Activated effector memory CD4-positive, alpha-beta T cell treated with anti-CD3 and anti-CD28 coated beads, Interleukin-2, amount 50 U/mL, for 16 hours (primary cell): ENCODE data around the gene SYNC.
A peak's percentile ranks its signal among the peaks of the same experiment; 100 is the strongest.
"Not testable (repeated sequence)": the region's sequence is repeated elsewhere in the genome, so short reads cannot be mapped to it uniquely, and the experiment has no call there.

ENCODE experiments used
- DNase-seq: peaks from one replicate; pipeline ENCODE4 v3.0.0-alpha.2; 2020

Gene SYNC

DNA sequence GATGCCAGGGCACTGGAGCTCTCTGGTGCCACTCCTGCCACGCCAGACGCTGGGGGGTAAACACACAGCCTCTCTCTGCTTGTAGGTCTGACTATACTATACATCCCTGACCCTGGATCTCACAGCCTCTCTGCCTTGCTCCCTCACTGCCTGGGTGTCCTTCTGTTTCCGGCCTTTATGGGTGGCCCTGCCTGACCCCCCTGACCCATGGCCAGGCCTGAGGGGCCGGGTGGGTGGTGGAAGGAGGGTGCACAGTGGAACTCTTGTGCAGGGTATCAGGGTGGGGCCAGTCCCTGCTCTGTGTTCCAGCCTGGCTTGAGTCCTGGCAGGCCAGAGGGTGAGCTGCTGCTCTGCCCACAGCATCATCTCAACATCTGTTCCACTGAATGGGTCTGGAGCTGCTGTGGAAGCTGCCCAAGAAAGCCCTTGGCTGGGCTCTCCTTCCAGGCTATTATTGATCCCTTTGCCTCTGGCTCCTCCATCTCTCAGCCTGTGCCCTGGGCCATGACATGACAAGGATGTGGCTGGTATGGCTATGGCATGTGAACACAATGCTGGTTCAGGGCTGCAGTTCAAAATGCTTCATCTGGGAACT, 17.2 kb upstream of the SYNC start:
- DNase-seq = no peak

DNA sequence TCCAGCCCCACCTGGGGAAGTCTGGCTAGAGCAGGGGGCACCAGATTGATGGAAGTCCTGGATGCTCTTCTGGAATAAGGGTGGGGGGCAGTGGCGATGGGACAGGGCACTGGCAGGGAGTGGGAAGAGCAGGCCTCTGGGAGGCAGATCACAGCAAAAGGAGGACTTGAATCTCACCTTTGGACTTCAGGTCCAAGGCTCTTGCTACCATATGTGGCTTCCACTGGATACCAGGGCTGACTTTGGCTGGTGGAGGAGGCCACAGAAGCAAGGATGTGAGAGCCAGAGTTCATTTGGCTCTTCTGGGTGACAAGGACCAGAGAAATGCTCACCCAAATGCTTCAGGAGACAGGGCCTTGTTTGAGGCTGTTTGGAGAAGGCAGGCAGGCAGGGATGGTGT, 16.0 kb upstream of the SYNC start:
- no peak for DNase-seq

DNA sequence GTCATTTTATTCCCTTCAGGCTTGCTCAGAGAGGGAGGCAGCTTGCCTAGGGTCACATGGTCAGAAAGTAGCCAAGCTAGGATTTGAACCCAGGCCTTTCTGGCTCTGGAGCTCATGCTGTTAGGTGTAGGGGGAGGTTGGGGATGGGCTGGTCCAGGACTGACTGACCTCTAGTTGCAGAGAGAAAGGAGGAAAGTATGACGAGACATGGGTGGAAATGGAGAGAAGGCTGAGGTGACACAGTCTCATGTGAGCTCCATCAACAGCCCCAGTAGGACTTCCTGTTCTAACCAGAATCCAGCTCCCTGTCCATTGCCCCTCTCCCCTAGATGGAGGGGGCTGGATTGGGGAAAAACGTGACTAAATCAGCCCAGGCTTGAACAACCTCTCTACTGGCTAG, 15.5 kb upstream of the SYNC start:
- DNase-seq = no peak

DNA sequence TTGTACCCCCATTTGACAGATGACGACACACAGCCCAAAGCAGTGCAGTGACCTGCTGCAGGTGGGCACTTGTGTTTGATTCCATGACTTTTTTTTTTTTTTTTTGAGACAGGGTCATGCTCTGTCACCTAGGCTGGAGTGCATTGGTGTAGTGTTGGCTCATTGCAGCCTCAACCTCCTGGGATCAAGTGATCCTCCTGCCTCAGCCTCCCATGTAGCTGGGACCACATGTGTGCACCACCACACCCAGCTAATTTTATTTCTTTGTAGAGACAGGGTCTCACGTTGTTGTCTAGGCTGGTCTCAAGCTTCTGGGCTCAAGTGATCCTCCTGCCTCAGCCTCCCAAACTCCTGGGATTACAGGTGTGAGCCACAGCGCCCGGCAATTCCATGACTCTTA, 14.9 kb upstream of the SYNC start:
- DNase-seq = no peak

DNA sequence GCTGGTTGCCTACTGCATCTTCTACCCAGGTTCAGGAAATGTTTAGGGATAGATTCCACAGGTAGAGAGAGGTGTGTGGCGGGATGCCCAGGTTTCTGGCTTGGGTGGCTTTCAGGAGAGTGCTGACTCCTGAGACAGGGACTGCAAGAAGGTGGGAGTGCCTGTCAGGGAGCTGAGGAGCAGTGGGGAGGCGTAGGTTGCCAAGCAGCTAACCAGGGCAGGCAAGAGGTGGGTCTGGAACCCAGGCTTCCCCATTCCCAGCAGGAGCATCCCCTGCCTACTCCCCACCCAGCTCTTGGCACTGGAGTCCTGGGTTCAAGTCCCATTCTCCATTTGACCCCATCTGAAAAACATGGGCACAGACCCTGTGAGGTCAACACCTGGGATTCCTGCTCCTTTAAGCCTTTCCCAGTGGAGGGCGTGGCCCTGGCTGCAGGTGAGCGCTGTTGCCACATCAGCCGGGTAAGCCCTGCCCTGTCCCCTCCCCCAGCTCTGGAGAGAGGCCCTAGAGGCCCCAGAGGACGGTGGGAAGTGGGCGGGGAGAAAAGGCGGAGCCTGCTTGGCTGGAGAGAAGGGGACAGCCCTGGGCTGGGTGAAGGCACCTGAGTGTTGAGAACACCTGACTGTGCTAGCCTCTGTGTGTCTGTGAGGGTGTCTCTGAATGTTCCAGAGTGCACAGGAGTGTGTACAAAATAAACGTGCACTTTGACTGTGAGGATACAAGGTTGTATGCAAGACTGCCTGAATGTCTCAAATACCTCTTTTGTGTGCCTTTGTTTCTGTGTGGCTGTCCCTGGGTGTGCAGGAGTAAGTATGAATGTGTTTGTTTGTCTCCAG, 14.0 kb upstream of the SYNC start:
- DNase-seq = peak; percentile 76

DNA sequence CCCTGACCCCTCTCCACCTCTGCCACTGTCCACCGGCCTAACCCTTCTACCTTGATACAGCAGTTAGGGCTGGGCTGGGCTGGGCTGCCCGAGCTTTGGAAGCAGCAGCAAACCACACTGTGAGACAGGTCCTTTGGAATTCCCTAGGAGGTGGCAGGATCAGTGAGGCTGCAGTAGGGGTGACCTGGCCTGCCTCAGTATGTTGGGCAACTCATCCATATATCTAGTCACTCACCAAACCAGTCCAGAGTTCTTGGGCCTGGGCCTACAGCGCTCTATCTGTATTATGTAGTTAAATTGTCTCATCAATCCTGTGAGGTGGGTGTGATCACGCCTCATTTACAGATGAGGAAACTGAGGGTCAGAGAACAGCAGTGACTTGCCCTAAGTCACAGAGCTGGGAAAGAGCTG, 13.3 kb upstream of the SYNC start:
- no peak for DNase-seq

DNA sequence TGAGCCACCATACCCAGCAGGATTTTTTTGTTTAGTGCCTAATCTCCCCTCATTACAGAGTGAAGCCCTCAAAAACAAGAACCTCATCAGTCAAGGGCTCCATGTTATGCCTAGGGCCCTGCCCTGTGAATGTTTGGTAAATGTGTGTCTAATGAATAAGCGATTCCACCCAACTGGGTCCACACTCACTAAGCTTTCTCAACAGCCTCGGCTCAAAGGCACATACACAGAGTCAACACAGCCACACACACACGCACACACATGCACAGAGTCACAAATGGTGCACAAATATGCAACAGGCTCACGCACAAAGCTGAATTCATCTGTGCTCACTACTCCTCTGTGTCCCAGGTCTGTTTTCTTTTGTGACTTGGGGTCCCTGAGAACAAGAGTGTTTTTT, 11.7 kb upstream of the SYNC start:
- DNase-seq = no peak

DNA sequence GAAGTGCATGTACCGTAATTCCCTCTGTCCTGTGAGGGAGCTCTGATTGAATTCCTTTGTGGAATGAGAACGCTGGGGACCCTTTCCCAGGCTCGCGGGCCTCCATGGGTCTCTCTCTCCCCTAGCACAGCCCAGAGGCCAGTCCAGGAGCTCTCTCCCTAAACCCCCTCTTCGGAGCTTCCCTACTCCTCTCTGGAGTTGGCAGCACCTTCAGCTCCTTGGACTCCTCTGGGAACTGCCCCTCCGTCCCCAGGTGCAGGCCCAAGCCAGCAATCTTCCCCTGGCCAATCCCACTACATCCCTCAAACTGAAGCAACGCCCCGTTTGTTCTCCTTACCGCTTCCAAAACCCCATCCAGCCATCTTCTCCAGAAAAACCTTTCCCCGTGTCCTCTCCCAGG, 10.5 kb upstream of the SYNC start:
- no peak for DNase-seq

DNA sequence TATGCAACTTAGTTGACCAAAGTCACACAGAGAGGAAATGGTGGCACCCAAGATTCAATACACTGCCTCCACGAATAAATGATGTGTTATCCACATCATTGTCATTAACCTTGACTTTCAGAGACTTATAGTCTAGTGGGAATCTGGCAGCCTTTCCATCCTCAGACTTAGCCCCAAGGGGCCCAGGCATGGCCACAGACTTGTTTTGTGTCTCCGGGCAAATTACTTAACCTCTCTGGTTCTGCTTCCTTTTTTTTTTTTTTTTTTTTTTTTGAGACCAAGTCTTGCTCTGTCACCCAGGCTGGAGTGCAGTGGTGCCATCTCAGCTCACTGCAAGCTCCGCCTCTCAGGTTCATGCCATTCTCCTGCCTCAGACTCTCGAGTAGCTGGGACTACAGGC, 8.7 kb upstream of the SYNC start:
- not testable (repeated sequence) for DNase-seq

DNA sequence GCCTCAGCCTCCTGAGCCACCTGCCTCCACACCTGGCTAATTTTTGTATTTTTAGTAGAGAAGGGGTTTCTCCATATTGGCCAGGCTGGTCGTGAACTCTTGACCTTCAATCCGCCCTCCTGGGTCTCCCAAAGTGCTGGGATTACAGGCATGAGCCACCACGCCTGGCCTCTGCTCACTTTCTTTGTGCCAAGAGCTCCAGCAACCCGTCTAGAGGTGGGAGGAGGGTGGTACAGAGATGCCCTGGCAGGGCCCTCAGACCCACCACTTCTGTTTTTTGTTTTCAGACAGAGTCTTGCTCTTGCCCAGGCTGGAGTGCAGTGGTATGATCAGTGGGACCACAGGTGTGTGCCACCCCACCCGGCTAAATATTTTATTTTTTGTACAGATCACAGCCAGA, 6.9 kb upstream of the SYNC start:
- DNase-seq = no peak

DNA sequence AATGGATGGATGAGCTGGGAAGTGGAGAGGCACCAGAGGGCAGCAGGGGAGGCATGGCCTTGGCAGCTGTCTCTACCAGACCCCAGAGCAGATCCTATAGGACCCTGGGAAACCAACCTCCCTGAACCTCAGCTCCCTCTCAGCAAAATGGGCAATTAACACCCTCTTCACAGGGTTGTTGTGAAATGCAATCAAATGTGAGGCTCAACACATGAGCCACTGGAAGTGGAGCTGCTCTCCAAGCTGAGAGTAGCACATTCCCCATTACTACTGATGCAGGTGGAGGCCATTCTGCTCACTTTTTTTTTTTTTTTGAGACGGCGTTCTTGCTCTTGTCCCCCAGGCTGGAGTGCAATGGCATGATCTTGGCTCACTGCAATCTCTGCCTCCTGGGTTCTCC, 6.5 kb upstream of the SYNC start:
- no peak for DNase-seq

DNA sequence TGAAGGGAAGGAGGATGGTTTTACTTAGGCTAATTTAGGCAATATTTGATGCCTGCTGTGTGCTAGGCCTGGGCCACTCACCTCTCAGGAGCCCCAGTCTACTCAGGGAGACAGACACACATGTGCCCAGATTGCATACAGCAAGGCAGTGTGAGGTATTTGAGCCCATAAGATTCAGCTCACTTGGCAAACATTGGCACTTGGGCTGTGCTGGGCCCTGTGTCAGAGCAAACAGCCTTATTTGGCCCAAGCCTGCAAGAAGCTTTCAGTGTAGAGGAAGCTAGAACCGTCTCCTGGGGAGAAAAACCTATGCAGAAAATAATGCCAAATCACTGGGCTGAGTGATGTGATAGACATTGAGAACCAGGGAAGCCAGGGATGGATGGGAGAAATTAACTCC, 3.9 kb upstream of the SYNC start:
- no peak for DNase-seq

DNA sequence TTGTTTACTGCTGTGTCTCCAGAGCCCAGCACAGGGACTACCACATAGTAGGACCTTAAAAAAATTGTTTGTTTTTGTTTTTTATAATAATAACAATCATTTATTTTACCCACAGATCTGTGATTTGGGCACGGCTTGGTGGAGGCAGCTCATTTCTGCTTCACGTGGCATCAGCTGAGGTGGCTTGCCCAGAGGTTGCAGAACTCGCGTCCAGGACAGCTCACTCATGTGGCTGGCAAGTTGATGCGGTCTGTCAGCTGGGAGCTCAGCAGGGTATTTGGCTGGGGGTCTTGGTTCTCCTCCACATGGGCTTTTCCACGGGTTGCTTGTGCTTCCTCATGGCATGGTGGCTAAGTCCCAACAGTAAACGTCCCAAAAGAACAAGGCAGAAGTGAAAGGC, 2.9 kb upstream of the SYNC start:
- DNase-seq = no peak

DNA sequence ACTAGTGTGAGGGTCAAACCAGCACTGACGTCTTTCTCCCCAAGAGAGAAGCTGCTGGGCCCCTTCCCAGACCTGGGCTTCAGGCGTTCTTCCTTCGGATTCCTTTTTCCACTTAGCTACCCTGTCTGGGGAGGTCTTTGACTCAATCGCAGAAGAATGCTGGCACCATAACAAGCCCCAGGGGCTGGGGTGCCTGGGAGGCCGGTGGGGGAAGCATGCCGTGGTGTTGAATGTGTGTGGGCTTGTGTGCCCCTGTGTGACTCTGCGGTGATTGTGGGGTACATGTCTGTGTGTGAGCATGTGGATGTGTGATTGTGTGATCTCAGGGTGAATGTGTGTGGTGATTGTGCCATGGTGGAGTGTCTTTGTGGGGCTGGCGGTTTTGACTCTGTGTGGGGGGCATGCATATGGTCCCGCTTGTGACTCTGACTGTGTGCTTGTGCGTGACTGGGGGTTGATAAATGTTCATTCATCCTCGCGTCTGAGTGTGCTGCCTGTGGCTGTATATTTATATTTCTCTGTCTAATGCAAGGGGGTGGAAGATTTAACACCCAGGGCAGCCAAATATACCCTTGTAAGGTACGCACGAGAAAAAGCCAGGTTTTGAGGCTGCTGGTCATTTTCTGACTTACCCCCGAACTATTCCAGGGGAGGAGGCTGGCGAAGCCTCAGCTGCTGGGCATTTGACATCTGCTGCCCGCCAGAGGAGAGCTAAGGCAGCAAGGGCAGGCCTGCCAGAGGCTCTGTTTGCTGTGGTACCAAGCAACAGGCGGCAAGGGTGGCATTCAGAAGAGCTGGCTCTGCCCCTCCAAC, 1.1 kb upstream of the SYNC start:
- DNase-seq = no peak

DNA sequence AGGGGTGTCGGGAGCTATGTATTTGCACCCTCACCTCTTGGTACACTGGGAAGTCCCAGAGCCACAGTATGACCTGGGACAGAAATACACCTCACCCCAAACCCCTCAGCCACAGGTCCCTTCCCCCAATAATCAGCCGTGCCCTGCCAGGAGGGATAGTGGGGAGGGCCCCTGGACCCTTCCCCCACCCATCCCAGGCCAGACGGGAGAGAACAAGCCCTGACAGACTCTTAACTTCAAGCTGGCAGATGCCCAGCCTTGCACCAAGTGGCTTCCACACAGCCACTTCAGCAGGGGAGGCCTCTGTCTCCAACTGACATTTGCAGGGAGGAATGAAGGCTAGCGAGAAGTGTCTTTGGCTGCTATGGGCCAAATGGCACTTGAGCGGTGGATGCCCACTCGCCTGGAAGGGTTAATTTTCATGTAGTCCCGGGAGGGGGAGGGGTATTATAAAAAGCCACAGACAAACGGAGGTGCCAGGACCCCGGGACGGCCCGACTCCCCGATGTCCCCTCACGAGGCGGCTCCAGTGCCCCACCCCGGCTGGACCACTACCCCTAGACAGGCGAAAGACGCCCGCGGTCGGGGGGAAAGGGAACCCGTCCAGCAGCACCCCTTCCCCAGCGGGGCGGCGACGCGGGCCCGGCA, 495 bp downstream of the SYNC start:
- DNase-seq = no peak

DNA sequence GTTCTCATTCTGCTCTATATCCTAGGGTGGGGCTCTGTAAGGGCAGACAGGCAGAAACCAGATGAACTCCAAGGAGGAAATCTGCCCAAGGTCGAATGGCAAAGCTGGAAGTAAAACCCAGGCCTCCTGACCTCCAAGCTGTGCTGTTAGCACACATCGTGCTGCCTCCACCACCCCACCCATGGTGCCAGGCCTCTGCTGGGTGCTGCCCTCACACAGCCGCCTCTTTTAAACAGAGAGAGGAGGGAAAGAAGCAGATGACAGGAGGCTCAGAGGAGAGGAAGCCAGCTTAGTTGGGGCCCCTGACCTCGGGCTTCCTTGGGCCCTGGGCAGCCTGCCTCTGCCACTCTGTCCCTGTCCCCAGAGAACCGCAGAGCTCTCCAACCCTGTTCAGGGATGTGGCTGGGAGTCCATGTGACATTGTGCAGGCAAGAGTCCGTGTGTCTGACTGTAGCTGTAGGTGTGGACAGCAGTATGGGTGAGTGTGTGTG, 1.1 kb downstream of the SYNC start:
- no peak for DNase-seq

DNA sequence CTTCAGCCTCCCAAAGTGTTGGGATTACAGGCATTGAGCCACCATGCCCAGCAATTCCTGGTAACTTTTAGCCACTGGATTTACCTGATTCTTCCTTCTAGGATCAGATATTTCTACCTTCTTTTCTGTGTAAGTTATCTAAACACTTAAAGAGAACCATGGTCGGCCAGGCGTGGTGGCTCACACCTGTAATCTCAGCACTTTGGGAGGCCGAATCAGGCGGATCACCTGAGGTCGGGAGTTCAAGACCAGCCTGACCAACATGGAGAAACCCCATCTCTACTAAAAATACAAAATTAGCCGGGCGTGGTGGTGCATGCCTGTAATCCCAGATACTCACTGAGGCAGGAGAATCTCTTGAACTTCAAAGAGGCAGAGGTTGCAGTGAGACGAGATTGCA, 5.6 kb downstream of the SYNC start:
- not testable (repeated sequence) for DNase-seq

DNA sequence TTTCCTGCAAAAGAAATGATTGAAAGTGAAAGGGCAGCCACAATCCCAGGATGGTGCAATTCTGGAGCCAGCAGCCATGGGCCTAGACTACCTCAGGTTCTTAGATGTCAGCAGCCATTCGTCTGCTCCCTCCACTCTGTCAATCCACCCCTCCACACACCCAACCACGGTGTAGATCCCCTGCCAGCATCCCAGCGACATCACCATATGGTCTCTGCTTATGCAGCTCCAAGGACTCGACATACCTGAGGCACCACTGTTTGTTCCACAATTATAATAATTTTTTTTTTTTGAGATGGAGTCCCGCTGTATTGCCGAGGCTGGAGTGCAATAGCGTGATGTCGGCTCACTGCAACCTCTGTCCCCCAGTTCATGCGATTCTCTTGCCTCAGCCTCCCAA, 6.5 kb downstream of the SYNC start:
- no peak for DNase-seq

DNA sequence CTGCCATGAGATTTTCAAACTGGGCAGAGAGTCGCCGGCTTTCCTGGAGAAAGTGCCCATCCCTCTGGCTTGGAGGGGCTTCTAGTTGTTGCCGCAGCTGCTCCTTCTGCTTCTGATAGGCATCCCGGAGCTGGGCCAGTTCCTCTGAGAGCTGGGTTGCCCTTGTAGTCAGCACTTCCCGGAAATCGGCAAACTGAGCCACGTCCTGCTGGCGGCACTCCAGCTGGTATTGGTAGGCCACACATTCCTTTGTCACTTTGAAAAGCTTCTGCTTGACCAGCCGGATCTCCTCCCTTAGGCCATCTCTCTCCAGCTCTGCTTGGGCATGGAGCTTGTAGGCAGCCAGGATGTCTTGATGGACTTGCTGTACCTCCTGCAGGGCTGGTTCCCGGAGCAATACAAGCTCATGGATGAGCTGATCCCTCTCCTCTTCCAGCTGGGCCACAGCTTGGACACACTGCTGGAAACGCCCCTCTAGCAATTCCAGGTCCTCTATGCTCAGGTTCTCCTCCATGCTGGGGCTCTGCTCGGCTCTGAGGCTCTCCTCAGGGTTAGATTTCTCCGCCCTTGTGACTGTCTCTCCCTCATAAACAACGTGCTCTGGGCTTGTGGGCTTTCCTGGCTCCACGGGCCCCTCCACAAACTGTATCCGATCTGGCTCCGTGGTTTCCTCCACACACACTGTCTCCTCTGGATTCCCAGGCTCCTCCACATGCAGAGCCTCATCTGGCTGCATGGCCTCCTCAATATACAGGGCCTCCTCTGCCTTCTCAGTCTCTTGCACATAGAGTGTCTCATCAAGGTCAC, 7.3 kb downstream of the SYNC start:
- DNase-seq = no peak

DNA sequence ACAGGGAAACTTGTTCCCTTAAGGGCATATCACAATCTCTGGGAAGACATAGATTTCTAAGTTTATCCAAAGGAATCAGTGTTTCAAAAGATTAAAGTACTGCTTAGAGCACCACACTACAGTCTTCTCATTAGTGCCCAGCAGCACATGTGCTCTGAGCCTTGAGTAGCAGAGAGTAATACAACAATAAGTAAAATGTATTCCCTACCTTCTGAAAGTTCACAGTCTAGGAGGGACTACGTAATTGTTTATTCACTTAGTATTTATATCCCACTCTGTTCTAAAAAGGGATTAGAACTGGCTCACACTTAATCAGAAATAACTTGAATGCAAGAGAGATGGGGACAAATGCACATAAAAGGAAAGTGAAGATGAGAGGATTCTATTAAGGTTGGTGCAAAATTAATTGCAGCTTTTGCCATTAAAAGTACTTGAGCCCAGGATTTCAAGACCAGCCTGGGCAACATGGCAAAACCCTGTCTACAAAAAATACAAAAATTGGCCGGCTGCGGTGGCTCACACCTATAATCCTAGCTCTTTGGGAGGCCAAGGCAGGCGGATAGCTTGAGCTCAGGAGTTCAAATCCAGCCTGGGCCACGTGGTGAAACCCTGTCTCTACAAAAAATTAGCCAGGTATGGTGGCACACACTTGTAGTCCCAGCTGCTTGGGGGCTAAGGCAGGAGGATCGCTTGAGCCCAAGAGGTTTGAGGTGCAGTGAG, 9.0 kb downstream of the SYNC start:
- no peak for DNase-seq

DNA sequence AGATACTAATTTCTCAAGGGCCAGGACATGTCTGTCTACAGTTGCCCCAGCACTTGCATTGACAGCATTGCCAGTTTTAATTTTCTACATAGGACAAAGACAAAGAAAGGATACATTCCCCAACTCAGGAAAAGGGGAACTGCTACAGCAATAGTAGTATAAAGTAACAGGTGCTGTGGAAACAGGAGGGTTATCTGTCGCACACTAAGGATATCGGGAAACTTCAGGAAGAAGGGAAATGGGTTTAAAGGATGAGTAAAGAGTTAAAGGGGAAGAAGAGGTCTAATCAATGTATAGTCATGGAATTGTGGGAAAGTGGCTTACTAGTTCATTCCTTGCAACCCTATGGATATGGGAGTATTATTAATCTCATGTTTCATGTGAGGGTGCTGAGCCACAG, 16.2 kb downstream of the SYNC start:
- no peak for DNase-seq

DNA sequence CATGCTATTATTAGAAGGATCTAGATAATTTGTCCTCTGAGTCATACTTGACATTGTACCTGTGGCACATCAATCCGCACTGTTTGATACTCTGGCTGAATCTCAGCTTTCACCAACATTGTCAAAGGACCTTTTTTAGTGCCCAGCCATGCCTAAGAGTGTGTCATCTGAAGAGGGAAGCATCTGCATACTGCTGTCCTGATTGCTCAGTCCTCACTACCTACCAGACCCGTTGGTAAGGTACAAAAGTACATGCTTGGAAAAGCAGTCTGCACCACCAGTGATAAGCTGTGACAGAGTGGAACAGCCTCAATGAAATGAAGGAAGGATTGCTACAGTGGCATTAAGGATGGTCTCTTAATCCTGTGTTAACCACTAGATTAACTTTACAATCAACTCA, 17.1 kb downstream of the SYNC start:
- DNase-seq = peak; percentile 2
